Stimulated activated CD4-positive, alpha-beta T cell treated with anti-CD3 and anti-CD28 coated beads, Interleukin-12 subunit alpha, Interleukin-12 subunit beta, amount 100 ng/mL, for 4 hours (primary cell): ENCODE measurements around the gene FBXL17.

Experiments used
- DNase-seq: peaks from one replicate; pipeline ENCODE4 v3.0.0-alpha.2; 2020

Gene FBXL17

GRCh38 chr5:108145351-108145750 lies 236.5 kb downstream of the FBXL17 start:
- no peak for DNase-seq

- no peak for DNase-seq
Measured at GRCh38 chr5:108144332-108144731, 237.6 kb downstream of the FBXL17 start.

- no peak for DNase-seq
Measured at GRCh38 chr5:108143581-108143980, 238.3 kb downstream of the FBXL17 start.

GRCh38 chr5:108141676-108142075 lies 240.2 kb downstream of the FBXL17 start:
- DNase-seq = no peak

GRCh38 chr5:108136493-108136892 lies 245.4 kb downstream of the FBXL17 start:
- DNase-seq = no peak

- no peak for DNase-seq
Measured at GRCh38 chr5:108129129-108129528, 252.8 kb downstream of the FBXL17 start.

- no peak for DNase-seq
Measured at GRCh38 chr5:108125771-108126511, 256.0 kb downstream of the FBXL17 start.

GRCh38 chr5:108124596-108124995 lies 257.3 kb downstream of the FBXL17 start:
- no peak for DNase-seq

GRCh38 chr5:108122702-108123101 lies 259.2 kb downstream of the FBXL17 start:
- DNase-seq = no peak

- DNase-seq = no peak
Measured at GRCh38 chr5:108118813-108119514, 262.9 kb downstream of the FBXL17 start.

- no peak for DNase-seq
Measured at GRCh38 chr5:108115673-108116072, 266.2 kb downstream of the FBXL17 start.

- no peak for DNase-seq
Measured at GRCh38 chr5:108113950-108114349, 267.9 kb downstream of the FBXL17 start.

GRCh38 chr5:108111736-108112135 lies 270.2 kb downstream of the FBXL17 start:
- DNase-seq = no peak

GRCh38 chr5:108109059-108109458 lies 272.8 kb downstream of the FBXL17 start:
- no peak for DNase-seq

- no peak for DNase-seq
Measured at GRCh38 chr5:108104448-108104847, 277.4 kb downstream of the FBXL17 start.

GRCh38 chr5:108102463-108102862 lies 279.4 kb downstream of the FBXL17 start:
- DNase-seq = no peak

- no peak for DNase-seq
Measured at GRCh38 chr5:108101821-108102220, 280.1 kb downstream of the FBXL17 start.

GRCh38 chr5:108101130-108101529 lies 280.8 kb downstream of the FBXL17 start:
- no peak for DNase-seq

- DNase-seq = no peak
Measured at GRCh38 chr5:108094800-108095199, 287.1 kb downstream of the FBXL17 start.

GRCh38 chr5:108093186-108093585 lies 288.7 kb downstream of the FBXL17 start:
- DNase-seq = no peak

- DNase-seq = no peak
Measured at GRCh38 chr5:108090946-108091345, 291.0 kb downstream of the FBXL17 start.

GRCh38 chr5:108084105-108084504 lies 297.8 kb downstream of the FBXL17 start:
- DNase-seq = no peak

- no peak for DNase-seq
Measured at GRCh38 chr5:108083232-108083631, 298.7 kb downstream of the FBXL17 start.

GRCh38 chr5:108081707-108082106 lies 300.2 kb downstream of the FBXL17 start:
- no peak for DNase-seq

- DNase-seq = no peak
Measured at GRCh38 chr5:108079753-108080152, 302.1 kb downstream of the FBXL17 start.
